ENCODE measurements around the gene TRPT1.
A peak's percentile ranks its signal among the peaks of the same experiment; 100 is the strongest.

DNA sequence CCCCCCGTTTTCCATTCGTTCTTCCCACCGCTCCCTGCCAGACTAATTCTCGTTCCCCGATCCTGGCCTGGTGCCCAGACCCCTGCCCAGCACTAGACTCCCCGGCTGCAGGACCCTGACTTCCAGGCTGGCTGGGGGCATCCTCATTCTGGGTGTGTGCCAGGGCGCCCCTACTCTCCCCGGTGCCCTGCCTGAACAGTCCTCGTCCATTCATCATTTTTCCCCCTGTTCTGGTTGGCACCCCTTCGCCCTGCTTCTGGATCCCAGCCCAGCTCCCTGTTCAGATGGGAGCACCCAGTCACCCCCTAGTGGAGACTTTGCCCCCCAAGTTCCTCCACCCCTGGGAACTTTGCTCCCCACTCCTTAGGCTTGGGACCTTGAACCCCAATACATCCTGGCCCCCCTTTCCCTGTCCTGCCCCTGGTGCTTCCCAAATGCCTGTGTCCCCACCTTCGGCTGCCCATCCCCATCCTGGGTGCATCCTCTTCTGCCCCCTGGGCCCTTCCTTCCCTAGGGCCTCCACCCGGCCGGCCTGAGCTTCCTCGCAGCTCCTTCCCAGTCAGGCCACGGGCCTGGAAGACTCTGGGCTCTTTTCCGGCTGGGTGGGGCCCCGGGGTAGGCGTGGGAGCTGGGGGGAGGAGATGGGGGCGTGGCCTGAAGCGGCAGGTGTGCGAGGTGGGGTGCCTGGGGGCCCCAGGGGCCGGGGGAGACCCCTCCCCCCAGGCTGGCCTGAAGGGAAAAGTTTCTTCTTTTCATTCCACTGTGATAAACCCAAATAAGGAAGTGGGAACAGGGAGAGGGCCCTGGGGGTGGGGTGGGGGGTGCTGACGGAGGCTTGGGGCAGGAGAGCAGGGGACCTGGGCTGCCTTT, 26.3 kb upstream of the TRPT1 start:
- peak; percentile 30; the same call in 2 of the 3 replicates for TF ChIP-seq CTCF (IDR thresholded peaks at IDR 0.05)
- TF ChIP-seq KDM5A (IDR thresholded peaks at IDR 0.05): no peak
- no peak for TF ChIP-seq CBX8 (IDR thresholded peaks at IDR 0.05)

Measured in A549 (cell line).